A549 (cell line): Measurements from ENCODE around the gene SLC6A15. TPM values are rescaled to one million over a fixed set of nuclear protein-coding genes. Genes with fewer than 3 reads are reported as not detected.
A peak's percentile ranks its signal among the peaks of the same experiment; 100 is the strongest.

Source experiments
- ATAC-seq, 2 experiments: fragments of 200-7000 bp in 1 of 2; fragments of >200 bp in 1 of 2; cut with Nextera tagmentation in 1 of 2; cut with Tn5 transposase in 1 of 2; 3 replicates each; pipeline versions ENCODE4 v1.8.0 to v1.9.1; 2018 to 2020; ENCODE audit warnings: mild to moderate bottlenecking in 1 of 2, moderate library complexity in 1 of 2
- CTCF ChIA-PET: fragments of 300-600 bp; sonication (Branson Sonifier 250); formaldehyde crosslinking; extraction: SDS; loops from one replicate; lab custom pipeline; 2021; ENCODE audit warnings: antibody characterized with exemption, inconsistent platforms; lab: Yijun Ruan, JAX
- POLR2A ChIA-PET: fragments of 350-600 bp; formaldehyde crosslinking; extraction: SDS; loops from one replicate; lab custom pipeline; 2021; ENCODE audit warnings: antibody characterized with exemption, inconsistent platforms; lab: Yijun Ruan, JAX
- DNase-seq, 2 experiments: peaks; one replicate each; pipeline versions ENCODE4 v3.0.0 to v3.0.0-alpha.2; 2011 to 2016; ENCODE audit warnings: low read depth in 1 of 2, low spot score in 1 of 2
- FAIRE-seq: peaks from 2 replicates; lab custom pipeline; 2011; peaks lifted over from hg19 to GRCh38; lab: Jason Lieb, UNC
- H3K27ac ChIP-seq, 2 experiments: fragments of >200 bp; sonication (Bioruptor Twin); formaldehyde crosslinking; 3 replicates each; pipeline ENCODE4 v1.5.1; 2016 to 2017
- H3K4me1 ChIP-seq: fragments of >200 bp; sonication (Bioruptor Twin); formaldehyde crosslinking; 3 replicates; pipeline ENCODE4 v1.6.1; 2016
- H3K4me2 ChIP-seq: fragments of >200 bp; sonication (Bioruptor Twin); formaldehyde crosslinking; 3 replicates; pipeline ENCODE4 v1.6.1; 2016
- H3K4me3 ChIP-seq: fragments of >200 bp; sonication (Bioruptor Twin); formaldehyde crosslinking; 3 replicates; pipeline ENCODE4 v1.5.1; 2016
- H3K9me3 ChIP-seq: fragments of >200 bp; sonication (Bioruptor Twin); formaldehyde crosslinking; 3 replicates; pipeline ENCODE4 v1.6.1; 2016
- BCL3 ChIP-seq: fragments of >200 bp; sonication (Bioruptor Twin); formaldehyde crosslinking; IDR thresholded peaks from 3 replicates; pipeline ENCODE4 v1.6.1; 2016
- CBX8 ChIP-seq: fragments of 200-600 bp; sonication (generic); IDR thresholded peaks from 2 replicates; pipeline ENCODE4 v1.6.1; 2016
- EHF ChIP-seq: fragments of 250-450 bp; sonication (Bioruptor Pico); IDR thresholded peaks from 2 replicates; pipeline ENCODE4 v1.5.0; 2020; ENCODE audit warnings: mild to moderate bottlenecking
- HDAC2 ChIP-seq: fragments of 200-600 bp; sonication (generic); IDR thresholded peaks from 2 replicates; pipeline ENCODE4 v1.6.1; 2016
- HOXA7 ChIP-seq: fragments of 250-450 bp; sonication (Bioruptor Pico); IDR thresholded peaks from 2 replicates; pipeline ENCODE4 v1.5.0; 2020; ENCODE audit warnings: mild to moderate bottlenecking, moderate library complexity
- HOXB5 ChIP-seq: fragments of 250-450 bp; sonication (Bioruptor Pico); IDR thresholded peaks from 2 replicates; pipeline ENCODE4 v1.5.0; 2020; ENCODE audit warnings: mild to moderate bottlenecking, moderate library complexity
- JUNB ChIP-seq: fragments of >200 bp; sonication (Bioruptor Twin); formaldehyde crosslinking; IDR thresholded peaks from 2 replicates; pipeline ENCODE4 v1.6.1; 2016
- MYC ChIP-seq: IDR thresholded peaks from 2 replicates; pipeline ENCODE4 v1.6.1; 2012; ENCODE audit warnings: mild to moderate bottlenecking, inconsistent platforms, low read length, improper control_type of control experiment, borderline replicate concordance
- NFE2L2 ChIP-seq: fragments of 150-350 bp; conservative IDR thresholded peaks from 2 replicates; pipeline ENCODE4 v1.6.1; 2014; ENCODE audit warnings: low read length
- NR3C1 ChIP-seq: fragments of >200 bp; sonication (Bioruptor Twin); formaldehyde crosslinking; IDR thresholded peaks from 3 replicates; pipeline ENCODE4 v1.6.1; 2017
- PBX3 ChIP-seq: IDR thresholded peaks from 2 replicates; pipeline ENCODE4 v1.6.1; 2012
- POLR2A ChIP-seq: IDR thresholded peaks from 2 replicates; pipeline ENCODE4 v1.6.1; 2012; ENCODE audit warnings: mild to moderate bottlenecking, low read length
- RARB ChIP-seq: fragments of 250-450 bp; sonication (Bioruptor Pico); IDR thresholded peaks from 2 replicates; pipeline ENCODE4 v1.8.0; 2021; ENCODE audit warnings: mild to moderate bottlenecking, moderate library complexity
- RFX5 ChIP-seq: fragments of 450-650 bp; IDR thresholded peaks from 2 replicates; pipeline ENCODE4 v1.7.1; 2014; ENCODE audit warnings: antibody characterized with exemption, mild to moderate bottlenecking, moderate library complexity
- TFCP2L1 ChIP-seq: fragments of 250-450 bp; sonication (Bioruptor Pico); IDR thresholded peaks from 2 replicates; pipeline ENCODE4 v1.5.0; 2021; ENCODE audit warnings: mild to moderate bottlenecking
- TP53 ChIP-seq: fragments of 250-450 bp; sonication (Bioruptor Pico); IDR thresholded peaks from 2 replicates; pipeline ENCODE4 v1.5.0; 2021; ENCODE audit warnings: mild to moderate bottlenecking, moderate library complexity
- USF2 ChIP-seq: fragments of 450-650 bp; IDR thresholded peaks from 2 replicates; pipeline ENCODE4 v1.6.1; 2014; ENCODE audit warnings: antibody characterized with exemption
- ZC3H11A ChIP-seq: fragments of 450-650 bp; IDR thresholded peaks from 2 replicates; pipeline ENCODE4 v1.6.1; 2014; ENCODE audit warnings: antibody characterized with exemption, mild to moderate bottlenecking
- ZSCAN20 ChIP-seq: fragments of 250-450 bp; sonication (Bioruptor Pico); IDR thresholded peaks from 2 replicates; pipeline ENCODE4 v1.8.0; 2022; ENCODE audit warnings: mild to moderate bottlenecking, moderate library complexity
- WGBS: methylation state at CpG from one replicate; pipeline ENCODE4 v1.1.6; 2017; ENCODE audit errors: missing lambda C conversion rate; 5-methylcytosine and 5-hydroxymethylcytosine counted together
- polyA plus RNA-seq, 4 experiments: library from polyadenylated mRNA; depleted of rRNA in 3 of 4; stranded (reverse); fragments of >200 nt; fragmentation: RNase III in 1 of 4; extraction: RNeasy Plus Mini Kit Qiagen cat#74134 plus additional on column Dnase treatment in 1 of 4; gene quantifications; 2 replicates in 3 of 4; 3 replicates in 1 of 4; pipeline ENCODE4 v1.2.3, GENCODE V29; 2011 to 2017
- TF ChIP-seq, protein P1 (sequence below): fragments of >200 bp; sonication (Bioruptor Twin); formaldehyde crosslinking; IDR thresholded peaks from 2 replicates; pipeline ENCODE4 v1.6.1; 2016
- TF ChIP-seq, protein P2 (sequence below): fragments of 150-350 bp; IDR thresholded peaks from 2 replicates; pipeline ENCODE4 v1.6.1; 2014; ENCODE audit warnings: low read depth, mild to moderate bottlenecking, low read length

The SLC6A15 gene
- polyA plus RNA-seq, 2 of the 4 experiments (the other 2 are of a cell fraction) = 1.0 to 1.9 TPM

GRCh38 chr12:84929501-84929900 lies 16.9 kb upstream of the SLC6A15 start:
- no peak for TF ChIP-seq MYC
- no peak for TF ChIP-seq POLR2A
- TF ChIP-seq HOXB5 (CRISPR knock-in tag) = no peak
- no peak for TF ChIP-seq JUNB
- TF ChIP-seq USF2 = no peak
- TF ChIP-seq NFE2L2 = no peak
- TF ChIP-seq EHF (CRISPR knock-in tag) = no peak
- TF ChIP-seq TFCP2L1 (CRISPR knock-in tag) = no peak
- no peak for TF ChIP-seq CBX8
- no peak for TF ChIP-seq HDAC2
- no peak for DNase-seq
- no peak overlapping the region for H3K4me2 ChIP-seq
- ChIA-PET CTCF (no interaction called here), POLR2A (no interaction called here)
- H3K4me3 ChIP-seq = no peak overlapping the region
- H3K4me1 ChIP-seq = no peaks in the 10 kb centered on the region
- no peaks in the 10 kb centered on the region for H3K9me3 ChIP-seq
- ATAC-seq = no peak
- no peak overlapping the region for H3K27ac ChIP-seq
- FAIRE-seq = no peak
- 65% methylated on average over 1 of the region's 1 CpG for WGBS

GRCh38 chr12:84924981-84925380 lies 12.4 kb upstream of the SLC6A15 start:
- TF ChIP-seq RARB (CRISPR knock-in tag) = no peak
- TF ChIP-seq ZSCAN20 (CRISPR knock-in tag) = no peak
- no peak for TF ChIP-seq ZC3H11A
- TF ChIP-seq JUNB = no peak
- TF ChIP-seq EHF (CRISPR knock-in tag) = no peak
- TF ChIP-seq, protein P1, sequence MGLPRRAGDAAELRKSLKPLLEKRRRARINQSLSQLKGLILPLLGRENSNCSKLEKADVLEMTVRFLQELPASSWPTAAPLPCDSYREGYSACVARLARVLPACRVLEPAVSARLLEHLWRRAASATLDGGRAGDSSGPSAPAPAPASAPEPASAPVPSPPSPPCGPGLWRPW = no peak
- ChIA-PET CTCF (no interaction called here), POLR2A (no interaction called here)
- no peak for FAIRE-seq
- ATAC-seq = no peak
- no peak overlapping the region for H3K4me2 ChIP-seq
- H3K9me3 ChIP-seq = no peaks in the 10 kb centered on the region
- H3K4me1 ChIP-seq = no peaks in the 10 kb centered on the region
- peak in 1 of 2 experiments; percentile 25 for DNase-seq
- H3K27ac ChIP-seq = no peak overlapping the region
- H3K4me3 ChIP-seq = no peak overlapping the region
- 5% methylated on average over 2 of the region's 2 CpGs for WGBS

DNA sequence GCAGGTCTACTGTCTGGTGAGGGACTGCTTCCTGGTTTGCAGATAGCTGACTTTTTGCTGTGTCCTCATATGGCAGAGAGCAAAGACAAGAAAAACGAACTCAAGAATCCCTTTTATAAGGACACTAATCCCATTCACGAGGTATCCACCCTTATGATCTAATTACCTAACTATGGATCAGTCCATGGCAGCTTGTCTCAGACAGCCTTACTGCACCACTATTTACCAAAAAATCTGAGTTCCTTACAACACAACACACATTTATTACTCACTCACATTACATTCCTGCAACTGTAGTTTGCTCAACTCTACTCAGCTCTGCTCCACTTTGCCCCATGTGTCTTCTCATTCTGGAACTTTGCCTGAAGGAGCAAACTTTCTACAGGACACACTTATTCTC lies 10.1 kb upstream of the SLC6A15 start:
- no peak for FAIRE-seq
- CTCF ChIA-PET = interaction anchor here (1.7 kb wide), 1 partner anchor 10 kb away, joined by 3 read pairs; the partner anchor contains the start of gene SLC6A15
- WGBS = 8% methylated on average over 2 of the region's 2 CpGs
- Histone ChIP-seq H3K4me3 (no peak overlapping the region), H3K9me3 (no peaks in the 10 kb centered on the region), H3K4me2 (no peak overlapping the region), H3K4me1 (no peaks in the 10 kb centered on the region), H3K27ac (no peak overlapping the region)
- DNase-seq = no peak
- TF ChIP-seq HDAC2 (no peak), ZC3H11A (no peak)
- POLR2A ChIA-PET = no interaction called here
- ATAC-seq = peak in 1 of 2 experiments; percentile 50; a peak in 1 of 6 replicates

GRCh38 chr12:84920331-84920730 lies 7.7 kb upstream of the SLC6A15 start:
- Histone ChIP-seq H3K4me1 (no peaks in the 10 kb centered on the region), H3K27ac (no peak overlapping the region)
- FAIRE-seq (no peak), DNase-seq (no peak)
- no peak for TF ChIP-seq NR3C1
- TF ChIP-seq HOXA7 (CRISPR knock-in tag) = no peak
- no peak for TF ChIP-seq PBX3
- TF ChIP-seq, protein P2, sequence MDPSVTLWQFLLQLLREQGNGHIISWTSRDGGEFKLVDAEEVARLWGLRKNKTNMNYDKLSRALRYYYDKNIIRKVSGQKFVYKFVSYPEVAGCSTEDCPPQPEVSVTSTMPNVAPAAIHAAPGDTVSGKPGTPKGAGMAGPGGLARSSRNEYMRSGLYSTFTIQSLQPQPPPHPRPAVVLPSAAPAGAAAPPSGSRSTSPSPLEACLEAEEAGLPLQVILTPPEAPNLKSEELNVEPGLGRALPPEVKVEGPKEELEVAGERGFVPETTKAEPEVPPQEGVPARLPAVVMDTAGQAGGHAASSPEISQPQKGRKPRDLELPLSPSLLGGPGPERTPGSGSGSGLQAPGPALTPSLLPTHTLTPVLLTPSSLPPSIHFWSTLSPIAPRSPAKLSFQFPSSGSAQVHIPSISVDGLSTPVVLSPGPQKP = no peak
- TF ChIP-seq BCL3 = no peak
- TF ChIP-seq RFX5 = no peak
- no peak for TF ChIP-seq TP53 (CRISPR knock-in tag)
- TF ChIP-seq, all 56 proteins: peak for 0
- POLR2A ChIA-PET = no interaction called here
- WGBS = 11% methylated on average over 1 of the region's 1 CpG
- peak; percentile 61 to 66; a peak in 2 of 6 replicates for ATAC-seq
- no peak overlapping the region for H3K4me2 ChIP-seq
- H3K9me3 ChIP-seq = no peaks in the 10 kb centered on the region
- H3K4me3 ChIP-seq = no peak overlapping the region
- CTCF ChIA-PET = no interaction called here
